Stimulated activated naive B cell treated with anti-CD40 and anti-IgM and Interleukin-4, amounts not matched to agents 10 μg/mL and 1 μg/mL and 100 μg/mL, for 72 hours (primary cell): Measurements from ENCODE around the gene TDRD3.
"Not testable (repeated sequence)": the region's sequence is repeated elsewhere in the genome, so short reads cannot be mapped to it uniquely, and the experiment has no call there.

Source experiments
- ATAC-seq, 2 donors: fragments of 150-1000 bp; cut with Tn5 transposase; replicated peaks; 2 replicates each; pipeline ENCODE4 v1.10.0; 2021; ENCODE audit warnings: moderate library complexity in 1 of 2
- DNase-seq: peaks from one replicate; pipeline ENCODE4 v3.0.0; 2021
- H3K27ac Mint-ChIP-seq: one replicate; pipeline ENCODE4 v1.8.0; 2022; ENCODE audit warnings: mild to moderate bottlenecking, mixed read lengths
- H3K27me3 Mint-ChIP-seq, 2 donors: one replicate each; pipeline ENCODE4 v1.8.0; 2022; ENCODE audit warnings: mixed read lengths in 2 of 2
- H3K36me3 Mint-ChIP-seq, 2 donors: one replicate each; pipeline ENCODE4 v1.8.0; 2022; ENCODE audit warnings: mixed read lengths in 2 of 2, mild to moderate bottlenecking in 1 of 2
- H3K4me1 Mint-ChIP-seq, 2 donors: one replicate each; pipeline ENCODE4 v1.8.0; 2022; ENCODE audit warnings: mixed read lengths in 2 of 2, mild to moderate bottlenecking in 1 of 2
- H3K4me3 Mint-ChIP-seq, 2 donors: one replicate each; pipeline ENCODE4 v1.8.0; 2022; ENCODE audit warnings: mild to moderate bottlenecking in 2 of 2, mixed read lengths in 2 of 2, moderate library complexity in 1 of 2
- H3K9me3 Mint-ChIP-seq, 2 donors: one replicate each; pipeline ENCODE4 v1.8.0; 2022; ENCODE audit warnings: mixed read lengths in 2 of 2, mild to moderate bottlenecking in 1 of 2

TDRD3 gene

DNA sequence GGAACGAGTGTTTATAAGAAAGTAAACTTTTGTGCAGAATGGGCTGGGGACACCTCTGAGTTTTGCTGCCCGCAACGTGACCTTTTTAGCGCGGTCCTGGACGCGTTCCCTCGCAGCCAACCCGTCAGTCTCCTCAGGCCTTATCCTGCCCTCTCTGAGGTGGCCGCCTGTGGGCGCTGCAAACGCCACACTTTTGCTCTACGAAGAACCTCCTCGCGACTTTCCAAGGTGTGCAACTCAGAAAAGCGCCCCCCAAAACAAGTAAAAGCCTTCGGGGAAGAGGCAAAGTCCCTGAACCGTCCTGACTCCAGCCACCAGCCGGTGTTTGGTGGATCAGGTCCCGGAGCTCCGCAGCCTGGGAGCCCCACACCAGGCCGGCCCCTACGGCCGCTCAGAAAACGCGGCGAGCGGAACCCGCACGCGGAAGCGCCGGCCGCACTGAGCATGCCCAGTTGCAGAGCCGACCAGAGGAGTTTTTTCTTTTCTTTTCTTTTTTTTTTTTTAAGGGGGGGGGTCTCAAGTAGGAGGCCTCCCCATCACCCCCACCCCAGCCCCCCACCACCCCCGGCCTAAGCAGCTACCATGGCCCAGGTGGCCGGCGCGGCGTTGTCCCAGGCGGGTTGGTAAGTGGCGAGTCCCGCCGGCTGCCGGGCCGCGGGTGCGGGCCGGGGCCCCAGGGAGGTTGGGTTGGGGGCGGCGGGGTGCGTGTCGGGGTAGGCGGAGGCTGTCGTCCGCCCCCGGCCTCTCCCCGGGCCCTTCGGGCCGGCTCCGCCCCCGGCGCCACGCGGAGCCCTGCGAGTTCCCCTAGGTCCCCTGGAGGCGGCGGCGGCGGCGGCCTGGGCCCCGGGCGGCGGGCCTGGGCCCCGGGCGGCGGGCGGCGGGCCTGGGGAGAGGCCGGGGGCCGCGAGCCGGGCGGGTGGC lies at the start of gene TDRD3:
TDRD3 (plus strand) TSS at position 438 of the 921 bp plus-strand sequence; CDS start at position 583, 145 bp downstream.
- Mint-ChIP-seq H3K36me3 (no peaks in the 10 kb centered on the region), H3K4me3 (peak within 1 kb of the TSS; percentile 96 to 98), H3K27me3 (no peaks in the 10 kb centered on the region), H3K9me3 (no peaks in the 10 kb centered on the region), H3K27ac (peak within 1 kb of the TSS; percentile 98), H3K4me1 (peaks cover 13 to 32% of the 10 kb centered on the region in 2 donors)
- DNase-seq = peak; percentile 84
- peak; percentile 76 to 78 for ATAC-seq

DNA sequence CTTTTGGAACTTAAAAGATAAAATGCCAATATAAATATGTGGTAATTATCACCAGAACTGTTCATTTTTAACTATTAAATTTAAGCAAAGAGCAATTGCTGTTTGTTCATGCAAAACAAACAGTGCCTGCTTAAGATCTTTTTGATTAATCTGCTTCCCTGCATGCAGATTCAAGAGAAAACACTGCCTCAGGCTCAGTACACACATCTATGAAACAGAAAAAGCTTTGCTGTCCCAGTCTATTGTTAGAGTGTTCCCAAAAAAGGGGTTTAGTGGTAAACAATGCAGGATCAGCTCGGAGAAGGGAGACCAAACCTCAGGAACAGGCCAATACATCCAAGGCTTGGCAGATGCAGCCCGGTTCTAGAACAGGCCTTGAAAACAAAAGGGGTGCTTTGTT lies 49.3 kb upstream of the TDRD3 start:
- Mint-ChIP-seq H3K36me3 (no peaks in the 10 kb centered on the region), H3K9me3 (peaks cover 2 to 4% of the 10 kb centered on the region in 2 donors), H3K27me3 (peaks cover 27 to 37% of the 10 kb centered on the region in 2 donors), H3K27ac (no peak overlapping the region), H3K4me3 (no peak overlapping the region), H3K4me1 (no peaks in the 10 kb centered on the region)
- no peak for DNase-seq
- ATAC-seq = no peak

DNA sequence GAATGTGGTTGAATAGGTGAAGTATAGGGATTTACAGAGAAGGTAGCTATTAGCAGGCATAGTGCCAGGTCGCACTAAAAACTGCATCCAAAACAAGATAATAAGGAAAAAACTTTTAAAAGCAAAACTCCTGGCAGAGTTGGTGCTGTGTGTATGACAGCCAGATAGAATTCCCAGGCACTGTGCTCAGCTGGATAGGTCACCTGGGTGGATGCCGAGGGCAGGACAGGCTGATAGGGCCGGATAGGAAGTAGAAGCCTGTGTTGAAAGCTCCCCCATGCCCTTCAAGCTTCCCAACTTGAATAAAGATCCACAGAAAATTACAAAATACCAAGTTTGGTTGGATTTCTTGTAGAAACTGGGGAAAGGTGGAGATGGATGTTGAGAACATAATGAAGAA lies 48.9 kb upstream of the TDRD3 start:
- Mint-ChIP-seq H3K4me3 (no peak overlapping the region), H3K9me3 (peaks cover 2 to 4% of the 10 kb centered on the region in 2 donors), H3K27ac (no peak overlapping the region), H3K27me3 (peaks cover 28 to 37% of the 10 kb centered on the region in 2 donors), H3K36me3 (no peaks in the 10 kb centered on the region), H3K4me1 (no peaks in the 10 kb centered on the region)
- DNase-seq (no peak), ATAC-seq (no peak)

DNA sequence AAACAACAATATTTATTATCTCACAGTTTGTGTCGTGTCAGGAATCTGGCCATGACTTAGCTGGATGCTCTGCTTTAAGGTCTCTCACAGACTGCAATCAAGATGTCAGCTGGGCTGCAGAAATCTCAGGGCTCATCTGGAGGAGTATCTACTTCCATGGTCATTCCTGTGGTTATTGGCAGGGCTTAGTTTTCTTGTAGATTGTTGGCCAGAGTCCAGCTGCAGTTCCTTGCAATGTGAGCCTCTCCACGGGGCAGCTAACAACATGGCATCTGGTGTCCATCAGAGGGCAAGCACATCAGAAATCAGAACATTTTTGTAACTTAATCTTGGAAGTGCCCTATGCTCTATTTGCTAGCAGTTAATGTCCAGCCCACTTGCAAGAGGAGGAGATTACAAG lies 45.7 kb upstream of the TDRD3 start:
- no peak for ATAC-seq
- Mint-ChIP-seq H3K9me3 (peaks cover 4% of the 10 kb centered on the region in 2 donors), H3K27me3 (peaks cover 20 to 38% of the 10 kb centered on the region in 2 donors), H3K27ac (no peak overlapping the region), H3K4me3 (no peak overlapping the region), H3K4me1 (no peaks in the 10 kb centered on the region), H3K36me3 (no peaks in the 10 kb centered on the region)
- DNase-seq = no peak

DNA sequence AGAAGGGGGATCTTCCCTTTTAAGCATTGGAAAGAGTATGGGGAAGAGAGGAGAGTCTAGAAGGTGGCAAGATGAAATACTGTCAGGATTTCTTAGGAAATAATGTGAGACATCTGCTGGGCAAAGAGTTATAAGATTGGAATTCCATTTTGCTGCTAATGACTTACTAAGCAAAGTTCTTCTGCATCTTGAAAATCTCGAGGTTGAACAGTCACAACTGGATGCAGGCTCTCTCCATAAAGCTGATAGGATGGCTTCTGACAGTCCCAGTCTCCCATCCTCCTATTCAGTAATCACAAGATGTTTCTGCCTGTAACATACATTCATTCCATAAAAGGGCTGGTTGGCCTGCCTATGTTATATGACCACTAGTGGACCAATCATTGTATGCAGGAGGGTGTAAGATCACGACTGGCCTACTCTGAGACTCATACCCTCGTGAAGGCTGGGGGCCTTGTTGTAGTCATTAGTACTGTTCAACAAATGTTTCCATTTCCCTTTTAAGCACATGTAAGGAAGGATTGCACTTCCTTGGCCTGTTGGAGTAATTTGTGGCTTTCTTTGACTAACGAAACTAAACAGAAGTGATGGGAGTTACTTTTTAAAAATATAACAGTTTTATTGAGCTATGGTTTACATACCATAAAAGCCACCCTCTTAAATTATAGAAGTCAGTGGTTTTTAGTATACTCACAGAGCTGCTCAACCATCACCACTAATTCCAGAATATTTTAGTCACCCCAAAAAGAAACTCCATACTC lies 45.0 kb upstream of the TDRD3 start:
- no peak for DNase-seq
- H3K27ac Mint-ChIP-seq = no peak overlapping the region
- peaks cover 20 to 38% of the 10 kb centered on the region in 2 donors for H3K27me3 Mint-ChIP-seq
- no peaks in the 10 kb centered on the region for H3K36me3 Mint-ChIP-seq
- peaks cover 4% of the 10 kb centered on the region in 2 donors for H3K9me3 Mint-ChIP-seq
- no peak for ATAC-seq
- no peaks in the 10 kb centered on the region for H3K4me1 Mint-ChIP-seq
- H3K4me3 Mint-ChIP-seq = no peak overlapping the region

DNA sequence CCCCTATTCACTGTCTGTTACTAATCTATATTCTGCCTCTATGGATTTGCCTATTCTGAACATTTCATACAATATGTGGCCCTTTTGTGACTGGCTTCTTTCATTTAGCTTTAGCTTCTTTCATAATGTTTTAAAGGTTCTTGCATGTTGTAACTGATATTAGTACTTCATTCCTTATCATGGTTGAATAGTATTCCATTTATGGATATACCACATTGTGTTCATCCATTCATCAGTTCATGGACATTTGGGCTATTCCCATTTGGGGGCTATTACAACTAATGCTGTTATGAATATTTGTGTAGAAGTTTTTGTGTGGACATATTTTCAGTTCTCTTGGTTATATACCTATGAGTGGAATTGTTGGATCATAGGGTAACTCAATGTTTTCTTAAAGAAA lies 44.4 kb upstream of the TDRD3 start:
- DNase-seq = no peak
- H3K4me1 Mint-ChIP-seq = no peaks in the 10 kb centered on the region
- ATAC-seq = no peak

DNA sequence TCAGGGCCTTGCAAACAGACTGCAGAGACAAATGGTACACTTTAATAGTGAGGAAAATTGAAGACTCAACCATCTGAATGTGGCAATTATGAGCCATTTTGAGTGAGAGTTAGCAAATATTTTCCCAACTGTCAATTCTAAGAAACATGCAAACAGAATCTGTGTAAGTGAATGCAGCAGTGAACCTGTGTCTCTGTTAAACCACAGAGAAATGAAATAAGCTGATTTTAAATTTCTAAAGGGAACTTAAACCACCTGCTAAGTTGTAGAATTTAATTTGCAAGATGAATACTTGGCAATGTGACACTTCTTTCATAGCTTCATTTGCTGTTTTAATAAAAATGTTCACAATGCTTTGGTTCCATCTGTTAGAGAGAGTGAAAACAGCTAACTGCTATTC lies 42.0 kb upstream of the TDRD3 start:
- H3K27ac Mint-ChIP-seq = no peak overlapping the region
- no peak overlapping the region for H3K4me3 Mint-ChIP-seq
- peaks cover 4% of the 10 kb centered on the region in 2 donors for H3K9me3 Mint-ChIP-seq
- peaks cover 14 to 17% of the 10 kb centered on the region in 2 donors for H3K27me3 Mint-ChIP-seq
- DNase-seq (no peak), ATAC-seq (no peak)
- H3K36me3 Mint-ChIP-seq = no peaks in the 10 kb centered on the region
- H3K4me1 Mint-ChIP-seq = no peaks in the 10 kb centered on the region

More for the DNA sequence above, 44.4 kb upstream of the TDRD3 start:
- Mint-ChIP-seq H3K4me3 (no peak overlapping the region), H3K36me3 (no peaks in the 10 kb centered on the region), H3K27ac (no peak overlapping the region), H3K9me3 (peaks cover 4% of the 10 kb centered on the region in 2 donors), H3K27me3 (peaks cover 20 to 37% of the 10 kb centered on the region in 2 donors)

DNA sequence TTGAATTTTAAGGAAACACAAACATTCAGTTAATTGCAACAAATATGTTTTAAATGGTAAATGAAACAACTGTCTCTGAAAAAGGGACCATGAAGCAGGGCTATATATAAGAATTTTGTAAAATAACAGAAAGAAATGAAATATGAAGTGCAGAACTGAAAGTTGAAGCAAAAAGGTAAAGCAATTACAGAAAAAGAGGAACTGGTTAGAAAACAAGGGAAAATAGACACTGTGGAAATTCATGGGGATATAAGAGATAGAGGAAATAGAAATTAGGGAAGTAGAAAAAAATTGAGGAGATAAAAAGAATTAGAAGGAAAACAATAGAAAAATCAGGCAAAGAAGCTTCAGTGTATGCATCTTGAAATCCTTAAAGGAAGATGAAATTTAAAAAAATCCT lies 40.0 kb upstream of the TDRD3 start:
- Mint-ChIP-seq H3K36me3 (no peaks in the 10 kb centered on the region), H3K27me3 (peaks cover 15 to 20% of the 10 kb centered on the region in 2 donors), H3K9me3 (peaks cover 4% of the 10 kb centered on the region in 2 donors), H3K4me1 (no peaks in the 10 kb centered on the region), H3K27ac (no peak overlapping the region), H3K4me3 (no peak overlapping the region)
- ATAC-seq = no peak
- DNase-seq = no peak

DNA sequence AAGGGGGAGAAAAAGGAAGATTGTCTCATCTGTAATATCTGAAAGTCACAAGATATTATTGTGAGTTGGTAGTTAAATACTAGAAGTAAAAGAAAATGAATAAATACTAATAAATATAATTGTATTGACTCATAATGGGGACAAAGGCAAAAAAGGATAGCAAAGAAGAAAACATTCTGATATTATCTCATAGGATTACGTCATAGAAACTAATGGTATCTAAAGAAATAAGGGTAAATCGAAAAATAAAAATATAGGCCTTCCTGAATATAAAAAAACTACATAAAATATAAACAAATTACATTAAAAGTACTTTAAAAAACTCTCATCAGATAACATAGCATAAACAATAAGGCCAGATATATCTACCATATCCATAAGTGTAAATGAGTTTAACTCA lies 38.6 kb upstream of the TDRD3 start:
- no peak for ATAC-seq
- no peak overlapping the region for H3K4me3 Mint-ChIP-seq
- peaks cover 18 to 19% of the 10 kb centered on the region in 2 donors for H3K27me3 Mint-ChIP-seq
- H3K4me1 Mint-ChIP-seq = no peaks in the 10 kb centered on the region
- no peak overlapping the region for H3K27ac Mint-ChIP-seq
- peaks cover 0 to 1% of the 10 kb centered on the region in 2 donors for H3K9me3 Mint-ChIP-seq
- DNase-seq = no peak
- H3K36me3 Mint-ChIP-seq = no peaks in the 10 kb centered on the region

DNA sequence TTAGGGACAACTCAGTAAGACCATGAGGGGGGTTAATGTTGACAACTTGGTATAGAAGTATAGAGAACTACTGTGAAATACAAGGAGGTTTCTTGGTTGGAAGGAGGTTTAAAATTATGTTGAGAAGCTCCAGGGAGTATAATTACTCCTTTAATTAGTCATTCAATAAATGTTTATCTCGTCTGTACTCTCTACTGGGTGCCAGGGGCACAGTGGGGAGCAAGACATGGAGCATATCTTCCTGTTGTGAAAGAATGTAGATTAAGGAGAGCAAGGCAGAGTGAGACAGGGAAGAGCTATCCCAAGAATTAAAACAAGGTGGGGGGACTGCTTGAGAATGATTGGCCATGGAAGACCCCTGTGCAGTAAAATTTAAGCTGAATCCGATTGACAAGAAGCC lies 33.7 kb upstream of the TDRD3 start:
- Mint-ChIP-seq H3K27me3 (peaks cover 14 to 19% of the 10 kb centered on the region in 2 donors), H3K9me3 (peaks cover 1 to 4% of the 10 kb centered on the region in 2 donors), H3K36me3 (no peaks in the 10 kb centered on the region), H3K4me1 (no peaks in the 10 kb centered on the region), H3K4me3 (no peak overlapping the region), H3K27ac (no peak overlapping the region)
- DNase-seq (no peak), ATAC-seq (no peak)

DNA sequence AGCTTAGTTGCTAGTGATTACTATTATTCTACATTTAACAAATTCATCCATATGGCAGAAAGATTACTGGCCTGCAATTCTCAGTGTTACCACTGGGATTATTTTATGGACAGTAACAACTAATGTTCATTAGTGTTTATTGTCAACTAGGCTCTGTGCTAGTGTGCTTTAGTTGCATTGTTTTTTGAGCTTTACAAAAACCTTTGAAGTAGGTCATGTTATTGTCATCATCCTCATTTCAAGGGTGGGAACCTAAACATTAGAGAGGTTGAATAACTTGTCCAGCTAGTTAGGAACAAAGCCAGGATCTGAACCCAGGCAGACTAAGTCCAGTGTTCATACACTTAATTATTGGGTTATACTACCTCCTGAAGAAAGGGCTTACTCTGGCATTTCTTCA lies 27.8 kb upstream of the TDRD3 start:
- no peaks in the 10 kb centered on the region for H3K36me3 Mint-ChIP-seq
- peaks cover 0 to 12% of the 10 kb centered on the region in 2 donors for H3K27me3 Mint-ChIP-seq
- H3K4me3 Mint-ChIP-seq = no peak overlapping the region
- DNase-seq = no peak
- peak; percentile 44 to 54 for ATAC-seq
- H3K4me1 Mint-ChIP-seq = no peaks in the 10 kb centered on the region
- peaks cover 1 to 4% of the 10 kb centered on the region in 2 donors for H3K9me3 Mint-ChIP-seq
- no peak overlapping the region for H3K27ac Mint-ChIP-seq

DNA sequence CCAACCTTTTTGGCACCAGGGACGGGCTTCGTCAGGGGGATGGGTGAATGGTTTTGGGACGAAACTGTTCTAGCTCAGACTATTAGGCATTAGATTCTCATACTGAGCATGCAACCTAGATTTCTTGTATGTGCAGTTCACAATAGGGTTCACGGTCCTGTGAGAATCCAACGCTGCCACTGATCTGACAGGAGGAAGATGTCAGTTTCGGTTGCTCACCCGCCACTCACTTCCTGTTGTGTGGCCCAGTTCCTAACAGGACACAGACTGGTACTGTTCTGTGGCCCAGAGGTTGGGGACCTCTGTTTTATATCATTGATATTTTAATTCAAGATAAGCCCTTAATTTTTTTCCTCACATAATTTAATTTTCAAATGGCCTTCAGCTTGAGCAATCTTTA lies 26.7 kb upstream of the TDRD3 start:
- peaks cover 1 to 4% of the 10 kb centered on the region in 2 donors for H3K9me3 Mint-ChIP-seq
- DNase-seq = no peak
- H3K27me3 Mint-ChIP-seq = peaks cover 0 to 17% of the 10 kb centered on the region in 2 donors
- no peak for ATAC-seq
- H3K4me3 Mint-ChIP-seq = no peak overlapping the region
- no peaks in the 10 kb centered on the region for H3K4me1 Mint-ChIP-seq
- no peaks in the 10 kb centered on the region for H3K36me3 Mint-ChIP-seq
- H3K27ac Mint-ChIP-seq = no peak overlapping the region

DNA sequence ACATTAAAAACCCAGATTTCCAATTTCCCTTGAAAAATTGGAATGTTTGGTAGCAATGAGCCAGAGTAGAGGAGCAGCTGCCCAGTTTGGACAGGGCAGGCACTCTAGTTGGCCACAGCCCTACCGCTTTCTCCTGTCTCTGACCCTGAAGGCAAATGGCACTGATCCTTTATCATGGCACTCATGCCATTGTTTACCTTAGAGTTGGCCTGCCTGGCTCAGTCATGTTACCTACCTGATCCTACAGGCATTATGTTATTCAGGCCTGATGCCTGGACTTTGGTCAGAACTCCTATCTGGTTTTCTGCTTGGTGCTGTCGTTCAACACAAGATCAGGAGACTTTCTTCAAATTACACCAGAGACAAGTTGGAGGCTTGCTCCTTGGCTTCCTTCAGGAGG lies 24.9 kb upstream of the TDRD3 start:
- H3K9me3 Mint-ChIP-seq = peaks cover 1 to 4% of the 10 kb centered on the region in 2 donors
- H3K27ac Mint-ChIP-seq = no peak overlapping the region
- ATAC-seq (no peak), DNase-seq (no peak)
- no peaks in the 10 kb centered on the region for H3K4me1 Mint-ChIP-seq
- no peak overlapping the region for H3K4me3 Mint-ChIP-seq
- H3K36me3 Mint-ChIP-seq = no peaks in the 10 kb centered on the region
- H3K27me3 Mint-ChIP-seq = peaks cover 0 to 26% of the 10 kb centered on the region in 2 donors

DNA sequence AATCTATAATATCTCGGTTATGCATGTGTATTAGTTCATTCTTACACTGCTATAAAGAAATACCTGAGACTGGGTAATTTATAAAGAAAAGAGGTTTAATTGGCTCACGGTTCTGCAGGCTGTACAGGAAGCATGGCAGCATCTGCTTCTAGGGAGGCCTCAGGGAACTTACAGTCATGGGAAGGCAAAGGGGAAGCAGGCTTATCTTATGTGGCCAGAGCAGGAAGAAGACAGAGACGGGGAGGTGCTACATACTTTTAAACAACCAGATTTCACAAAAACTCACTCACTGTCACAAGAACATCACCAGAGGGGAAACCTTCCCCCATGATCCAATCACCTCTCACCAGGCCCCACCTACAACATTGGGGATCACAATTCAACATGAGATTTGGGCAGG lies 17.7 kb upstream of the TDRD3 start:
- not testable (repeated sequence) for H3K36me3 Mint-ChIP-seq, H3K4me1 Mint-ChIP-seq, H3K4me3 Mint-ChIP-seq, H3K9me3 Mint-ChIP-seq, H3K27ac Mint-ChIP-seq, ATAC-seq, DNase-seq
- peaks cover 7 to 26% of the 10 kb centered on the region in 2 donors for H3K27me3 Mint-ChIP-seq
